DOHH2 (cell line): ENCODE results near the gene SLC12A3.

Experiments
- H3F3A ChIP-seq: fragments of 200-600 bp; sonication (generic), shearing (Covaris generic); 2 replicates; pipeline ENCODE4 v1.6.0; 2016; ENCODE audit warnings: antibody characterized with exemption, mild to moderate bottlenecking; ENCODE audit not compliant: control insufficient read depth, insufficient read depth
- H3K27ac ChIP-seq: fragments of 200-600 bp; sonication (generic); 2 replicates; pipeline ENCODE4 v1.5.1; 2014; ENCODE audit warnings: low read depth, mild to moderate bottlenecking, low read length, moderate library complexity
- H3K27me3 ChIP-seq: fragments of 200-600 bp; sonication (generic); 2 replicates; pipeline ENCODE4 v1.6.1; 2014; ENCODE audit warnings: mild to moderate bottlenecking, low read length, mixed read lengths; ENCODE audit not compliant: control insufficient read depth
- H3K36me3 ChIP-seq: fragments of 200-600 bp; sonication (generic); 2 replicates; pipeline ENCODE4 v1.6.1; 2014; ENCODE audit warnings: mild to moderate bottlenecking, low read length, moderate library complexity, mixed read lengths; ENCODE audit not compliant: control insufficient read depth
- H3K4me1 ChIP-seq: fragments of 200-600 bp; sonication (generic); 2 replicates; pipeline ENCODE4 v1.6.1; 2014; ENCODE audit warnings: mild to moderate bottlenecking, low read length, mixed read lengths; ENCODE audit not compliant: control insufficient read depth
- H3K4me2 ChIP-seq: fragments of 200-600 bp; sonication (generic); 2 replicates; pipeline ENCODE4 v1.6.0; 2014; ENCODE audit warnings: mild to moderate bottlenecking, low read length, moderate library complexity
- H3K4me3 ChIP-seq: fragments of 200-600 bp; sonication (generic); 2 replicates; pipeline ENCODE4 v1.5.1; 2014; ENCODE audit warnings: mild to moderate bottlenecking, low read length, mixed read lengths
- H3K79me2 ChIP-seq: fragments of 200-600 bp; sonication (generic); 2 replicates; pipeline ENCODE4 v1.6.1; 2014; ENCODE audit warnings: mild to moderate bottlenecking, low read length, mixed read lengths; ENCODE audit not compliant: control insufficient read depth
- H3K9me2 ChIP-seq: fragments of 200-600 bp; sonication (generic); replicated peaks from 2 replicates; pipeline ENCODE4 v1.6.1; 2014; ENCODE audit warnings: mild to moderate bottlenecking, low read length, mixed read lengths; ENCODE audit not compliant: control insufficient read depth
- H3K9me3 ChIP-seq: fragments of 200-600 bp; sonication (generic); 2 replicates; pipeline ENCODE4 v1.6.1; 2014; ENCODE audit warnings: antibody characterized with exemption, low read length, mixed read lengths; ENCODE audit not compliant: control insufficient read depth, insufficient read depth
- H4K20me1 ChIP-seq: fragments of 200-600 bp; sonication (generic); 2 replicates; pipeline ENCODE4 v1.6.0; 2014; ENCODE audit warnings: low read depth, mild to moderate bottlenecking, antibody characterized with exemption, low read length, moderate library complexity; ENCODE audit not compliant: control insufficient read depth, insufficient read depth
- EZH2phosphoT487 ChIP-seq: fragments of 200-600 bp; sonication (generic); IDR thresholded peaks from 2 replicates; pipeline ENCODE4 v1.6.1; 2017; ENCODE audit warnings: borderline replicate concordance, mild to moderate bottlenecking, antibody characterized with exemption, low read length, moderate library complexity, mixed read lengths
- TF ChIP-seq, protein P1 (sequence below): fragments of 200-600 bp; sonication (generic); IDR thresholded peaks from one replicate; pipeline ENCODE4 v1.5.1; 2014; ENCODE audit warnings: antibody characterized with exemption, mild to moderate bottlenecking, low read depth, low read length; ENCODE audit not compliant: poor library complexity, severe bottlenecking

The SLC12A3 gene

GRCh38 chr16:56938664-56939513 is 73.9 kb downstream of the SLC12A3 start:
- H3K36me3 ChIP-seq, result peaks cover 99% of the 10 kb centered on the region
- H3K4me3 ChIP-seq, result peak overlapping the region; percentile 16
- peaks cover 28% of the 10 kb centered on the region for H4K20me1 ChIP-seq
- peaks cover 31% of the 10 kb centered on the region for H3F3A ChIP-seq
- H3K27me3 ChIP-seq, result no peaks in the 10 kb centered on the region
- peaks cover 91% of the 10 kb centered on the region for H3K4me1 ChIP-seq
- H3K79me2 ChIP-seq, result peaks cover 65% of the 10 kb centered on the region
- H3K9me2 ChIP-seq, result no peaks in the 10 kb centered on the region
- TF ChIP-seq, protein P1, sequence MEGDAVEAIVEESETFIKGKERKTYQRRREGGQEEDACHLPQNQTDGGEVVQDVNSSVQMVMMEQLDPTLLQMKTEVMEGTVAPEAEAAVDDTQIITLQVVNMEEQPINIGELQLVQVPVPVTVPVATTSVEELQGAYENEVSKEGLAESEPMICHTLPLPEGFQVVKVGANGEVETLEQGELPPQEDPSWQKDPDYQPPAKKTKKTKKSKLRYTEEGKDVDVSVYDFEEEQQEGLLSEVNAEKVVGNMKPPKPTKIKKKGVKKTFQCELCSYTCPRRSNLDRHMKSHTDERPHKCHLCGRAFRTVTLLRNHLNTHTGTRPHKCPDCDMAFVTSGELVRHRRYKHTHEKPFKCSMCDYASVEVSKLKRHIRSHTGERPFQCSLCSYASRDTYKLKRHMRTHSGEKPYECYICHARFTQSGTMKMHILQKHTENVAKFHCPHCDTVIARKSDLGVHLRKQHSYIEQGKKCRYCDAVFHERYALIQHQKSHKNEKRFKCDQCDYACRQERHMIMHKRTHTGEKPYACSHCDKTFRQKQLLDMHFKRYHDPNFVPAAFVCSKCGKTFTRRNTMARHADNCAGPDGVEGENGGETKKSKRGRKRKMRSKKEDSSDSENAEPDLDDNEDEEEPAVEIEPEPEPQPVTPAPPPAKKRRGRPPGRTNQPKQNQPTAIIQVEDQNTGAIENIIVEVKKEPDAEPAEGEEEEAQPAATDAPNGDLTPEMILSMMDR, result no peak
- no peak for TF ChIP-seq EZH2phosphoT487
- H3K9me3 ChIP-seq, result no peaks in the 10 kb centered on the region
- H3K27ac ChIP-seq, result peak overlapping the region; percentile 18
- peak overlapping the region; percentile 49 for H3K4me2 ChIP-seq

DNA sequence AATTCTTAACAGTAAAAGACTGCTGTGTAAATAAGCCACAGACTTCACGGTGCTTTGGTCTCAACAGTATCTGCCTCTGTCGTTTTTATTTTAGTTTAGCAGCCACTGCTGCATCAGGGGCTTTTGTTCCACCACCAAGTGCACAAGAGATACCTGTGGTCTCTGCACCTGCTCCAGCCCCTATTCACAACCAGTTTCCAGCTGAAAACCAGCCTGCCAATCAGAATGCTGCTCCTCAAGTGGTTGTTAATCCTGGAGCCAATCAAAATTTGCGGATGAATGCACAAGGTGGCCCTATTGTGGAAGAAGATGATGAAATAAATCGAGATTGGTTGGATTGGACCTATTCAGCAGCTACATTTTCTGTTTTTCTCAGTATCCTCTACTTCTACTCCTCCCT is 74.8 kb downstream of the SLC12A3 start:
- peaks cover 56% of the 10 kb centered on the region for H3K79me2 ChIP-seq

DNA sequence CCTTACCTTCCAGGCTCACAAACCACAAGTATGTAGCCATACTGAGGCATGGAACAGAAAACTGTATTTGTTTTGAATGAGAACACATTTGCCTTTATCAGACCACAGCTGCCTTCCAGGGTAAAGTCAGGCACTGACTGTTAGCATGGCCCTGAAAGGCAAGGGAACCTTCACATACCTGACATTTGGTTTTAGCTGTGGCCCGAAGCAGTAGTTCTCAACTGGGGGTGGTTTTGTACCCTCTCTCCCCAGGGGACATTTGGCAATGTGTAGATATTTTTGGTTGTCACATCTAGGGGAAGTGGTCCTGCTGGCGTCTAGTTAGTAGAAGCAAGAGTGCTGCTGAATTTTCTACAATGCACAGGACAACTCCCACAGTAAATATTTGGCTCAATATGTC is 76.1 kb downstream of the SLC12A3 start:
- Histone ChIP-seq H3K4me1 (peaks cover 70% of the 10 kb centered on the region), H3F3A (peaks cover 31% of the 10 kb centered on the region), H3K9me3 (no peaks in the 10 kb centered on the region), H3K4me3 (peak overlapping the region; percentile 14; the same call in 1 of the 2 replicates), H3K36me3 (peaks cover 93% of the 10 kb centered on the region), H3K9me2 (no peaks in the 10 kb centered on the region), H3K27me3 (no peaks in the 10 kb centered on the region), H4K20me1 (peaks cover 12% of the 10 kb centered on the region), H3K79me2 (peaks cover 43% of the 10 kb centered on the region), H3K27ac (peak overlapping the region; percentile 23), H3K4me2 (peak overlapping the region; percentile 50)
- TF ChIP-seq EZH2phosphoT487, result no peak
- TF ChIP-seq, protein P1, result no peak

More for the DNA sequence above, 74.8 kb downstream of the SLC12A3 start:
- H3K4me1 ChIP-seq, result peaks cover 83% of the 10 kb centered on the region
- H3K36me3 ChIP-seq, result peaks cover 99% of the 10 kb centered on the region
- TF ChIP-seq, protein P1, result no peak
- no peak for TF ChIP-seq EZH2phosphoT487
- peak overlapping the region; percentile 17; the same call in 1 of the 2 replicates for H3K4me3 ChIP-seq
- H3K9me2 ChIP-seq, result no peaks in the 10 kb centered on the region
- H3K4me2 ChIP-seq, result peak overlapping the region; percentile 49
- peaks cover 21% of the 10 kb centered on the region for H4K20me1 ChIP-seq
- H3K27ac ChIP-seq, result peak overlapping the region; percentile 18; the same call in 1 of the 2 replicates
- H3K27me3 ChIP-seq, result no peaks in the 10 kb centered on the region
- H3F3A ChIP-seq, result peaks cover 33% of the 10 kb centered on the region
- no peaks in the 10 kb centered on the region for H3K9me3 ChIP-seq
